Measurements from ENCODE around the gene STK32B. TPM values are rescaled to one million over a fixed set of nuclear protein-coding genes. Genes with fewer than 3 reads are reported as not detected.

Gene STK32B
- polyA plus RNA-seq, 1 of the 3 experiments (the other 2 are of a cell fraction): 0.20 TPM

- CTCF ChIA-PET: no interaction called here
- no peaks in the 10 kb centered on the region for H3K9me3 ChIP-seq
- no peaks in the 10 kb centered on the region for H3K4me1 ChIP-seq (ENCODE audit: control insufficient read depth in 1 of 2, insufficient read depth in 2 of 2, low read depth in 1 of 2, low read length in 1 of 2)
- no peak overlapping the region for H2AFZ ChIP-seq (ENCODE audit: low read depth)
- H3K27me3 ChIP-seq (ENCODE audit: insufficient read depth): no peaks in the 10 kb centered on the region; the same call in 1 of the 2 replicates
- H3K27ac ChIP-seq (ENCODE audit: low read depth in 2 of 2, low read length in 1 of 2): no peak overlapping the region
- no peaks in the 10 kb centered on the region for H3F3A ChIP-seq (replicated peaks; ENCODE audit: insufficient read depth)
- H3K36me3 ChIP-seq (replicated peaks in 1 of 2; ENCODE audit: control insufficient read depth in 1 of 2, insufficient read depth in 2 of 2, low read length in 1 of 2): no peaks in the 10 kb centered on the region
- no peak for TF ChIP-seq RCOR1 (IDR thresholded peaks at IDR 0.05; ENCODE audit: low read length)
- H3K4me3 ChIP-seq (ENCODE audit: low read depth in 2 of 2, low read length in 1 of 2): no peak overlapping the region
- H3K4me2 ChIP-seq: no peak overlapping the region
- 4% methylated on average over 2 of the region's 2 CpGs for WGBS (ENCODE audit: low lambda C conversion rate)
- POLR2A ChIA-PET: no interaction called here
- no peak for DNase-seq
- no peaks in the 10 kb centered on the region for H3K79me2 ChIP-seq (ENCODE audit: insufficient read depth)
- H3K9ac ChIP-seq: no peak overlapping the region
- H3K9me2 ChIP-seq: no peaks in the 10 kb centered on the region
- no peaks in the 10 kb centered on the region for H4K20me1 ChIP-seq (ENCODE audit: insufficient read depth)
Measured at GRCh38 chr4:5112333-5113095, 61.2 kb downstream of the STK32B start.

GRCh38 chr4:5114950-5115349 lies 63.7 kb downstream of the STK32B start:
- Histone ChIP-seq H3K4me3 (ENCODE audit: low read depth in 2 of 2, low read length in 1 of 2) (no peak overlapping the region), H3K27me3 (ENCODE audit: insufficient read depth) (no peaks in the 10 kb centered on the region; the same call in 1 of the 2 replicates), H3K4me2 (no peak overlapping the region), H3K9me2 (no peaks in the 10 kb centered on the region), H4K20me1 (ENCODE audit: insufficient read depth) (no peaks in the 10 kb centered on the region), H3K79me2 (ENCODE audit: insufficient read depth) (no peaks in the 10 kb centered on the region), H3K4me1 (ENCODE audit: control insufficient read depth in 1 of 2, insufficient read depth in 2 of 2, low read depth in 1 of 2, low read length in 1 of 2) (no peaks in the 10 kb centered on the region), H3K9me3 (no peaks in the 10 kb centered on the region), H3K36me3 (replicated peaks in 1 of 2; ENCODE audit: control insufficient read depth in 1 of 2, insufficient read depth in 2 of 2, low read length in 1 of 2) (no peaks in the 10 kb centered on the region), H3K27ac (ENCODE audit: low read depth in 2 of 2, low read length in 1 of 2) (no peak overlapping the region), H3F3A (replicated peaks; ENCODE audit: insufficient read depth) (no peaks in the 10 kb centered on the region), H3K9ac (no peak overlapping the region), H2AFZ (ENCODE audit: low read depth) (no peak overlapping the region)
- ChIA-PET POLR2A (no interaction called here), CTCF (no interaction called here)
- no peak for TF ChIP-seq RAD21 (IDR thresholded peaks at IDR 0.05; ENCODE audit: low read length)
- no peak for TF ChIP-seq EZH2phosphoT487 (IDR thresholded peaks at IDR 0.05; ENCODE audit: borderline replicate concordance, low read depth)
- TF ChIP-seq, protein P1, sequence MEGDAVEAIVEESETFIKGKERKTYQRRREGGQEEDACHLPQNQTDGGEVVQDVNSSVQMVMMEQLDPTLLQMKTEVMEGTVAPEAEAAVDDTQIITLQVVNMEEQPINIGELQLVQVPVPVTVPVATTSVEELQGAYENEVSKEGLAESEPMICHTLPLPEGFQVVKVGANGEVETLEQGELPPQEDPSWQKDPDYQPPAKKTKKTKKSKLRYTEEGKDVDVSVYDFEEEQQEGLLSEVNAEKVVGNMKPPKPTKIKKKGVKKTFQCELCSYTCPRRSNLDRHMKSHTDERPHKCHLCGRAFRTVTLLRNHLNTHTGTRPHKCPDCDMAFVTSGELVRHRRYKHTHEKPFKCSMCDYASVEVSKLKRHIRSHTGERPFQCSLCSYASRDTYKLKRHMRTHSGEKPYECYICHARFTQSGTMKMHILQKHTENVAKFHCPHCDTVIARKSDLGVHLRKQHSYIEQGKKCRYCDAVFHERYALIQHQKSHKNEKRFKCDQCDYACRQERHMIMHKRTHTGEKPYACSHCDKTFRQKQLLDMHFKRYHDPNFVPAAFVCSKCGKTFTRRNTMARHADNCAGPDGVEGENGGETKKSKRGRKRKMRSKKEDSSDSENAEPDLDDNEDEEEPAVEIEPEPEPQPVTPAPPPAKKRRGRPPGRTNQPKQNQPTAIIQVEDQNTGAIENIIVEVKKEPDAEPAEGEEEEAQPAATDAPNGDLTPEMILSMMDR (IDR thresholded peaks at IDR 0.05): no peak
- no peak for TF ChIP-seq RFX5 (IDR thresholded peaks at IDR 0.05; ENCODE audit: low read length)
- no peak for TF ChIP-seq TCF12 (IDR thresholded peaks at IDR 0.05)
- TF ChIP-seq, protein P2, sequence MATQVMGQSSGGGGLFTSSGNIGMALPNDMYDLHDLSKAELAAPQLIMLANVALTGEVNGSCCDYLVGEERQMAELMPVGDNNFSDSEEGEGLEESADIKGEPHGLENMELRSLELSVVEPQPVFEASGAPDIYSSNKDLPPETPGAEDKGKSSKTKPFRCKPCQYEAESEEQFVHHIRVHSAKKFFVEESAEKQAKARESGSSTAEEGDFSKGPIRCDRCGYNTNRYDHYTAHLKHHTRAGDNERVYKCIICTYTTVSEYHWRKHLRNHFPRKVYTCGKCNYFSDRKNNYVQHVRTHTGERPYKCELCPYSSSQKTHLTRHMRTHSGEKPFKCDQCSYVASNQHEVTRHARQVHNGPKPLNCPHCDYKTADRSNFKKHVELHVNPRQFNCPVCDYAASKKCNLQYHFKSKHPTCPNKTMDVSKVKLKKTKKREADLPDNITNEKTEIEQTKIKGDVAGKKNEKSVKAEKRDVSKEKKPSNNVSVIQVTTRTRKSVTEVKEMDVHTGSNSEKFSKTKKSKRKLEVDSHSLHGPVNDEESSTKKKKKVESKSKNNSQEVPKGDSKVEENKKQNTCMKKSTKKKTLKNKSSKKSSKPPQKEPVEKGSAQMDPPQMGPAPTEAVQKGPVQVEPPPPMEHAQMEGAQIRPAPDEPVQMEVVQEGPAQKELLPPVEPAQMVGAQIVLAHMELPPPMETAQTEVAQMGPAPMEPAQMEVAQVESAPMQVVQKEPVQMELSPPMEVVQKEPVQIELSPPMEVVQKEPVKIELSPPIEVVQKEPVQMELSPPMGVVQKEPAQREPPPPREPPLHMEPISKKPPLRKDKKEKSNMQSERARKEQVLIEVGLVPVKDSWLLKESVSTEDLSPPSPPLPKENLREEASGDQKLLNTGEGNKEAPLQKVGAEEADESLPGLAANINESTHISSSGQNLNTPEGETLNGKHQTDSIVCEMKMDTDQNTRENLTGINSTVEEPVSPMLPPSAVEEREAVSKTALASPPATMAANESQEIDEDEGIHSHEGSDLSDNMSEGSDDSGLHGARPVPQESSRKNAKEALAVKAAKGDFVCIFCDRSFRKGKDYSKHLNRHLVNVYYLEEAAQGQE (IDR thresholded peaks at IDR 0.05; ENCODE audit: low read depth, low read length): no peak
- DNase-seq: no peak
- WGBS (ENCODE audit: low lambda C conversion rate): 0% methylated on average over 1 of the region's 1 CpG

Measured in SK-N-SH (cell line).